WTC11 (cell line): ENCODE data around the gene RTN4RL1. TPM values are rescaled to one million over a fixed set of nuclear protein-coding genes. Genes with fewer than 3 reads are reported as not detected.

Experiments used
- ATAC-seq: fragments of 200-7000 bp; cut with Tn5 transposase; 2 replicates; pipeline ENCODE4 v1.10.0; 2021; ENCODE audit warnings: mild to moderate bottlenecking, moderate library complexity
- CTCF ChIA-PET: fragments of 300-600 bp; sonication (Branson Sonifier 250); formaldehyde crosslinking; loops from one replicate; lab custom pipeline; 2021; ENCODE audit warnings: antibody characterized with exemption; lab: Charles Lee
- POLR2A ChIA-PET: fragments of 350-600 bp; sonication (Branson Sonifier 250); formaldehyde crosslinking; loops from one replicate; lab custom pipeline; 2021; ENCODE audit warnings: antibody characterized with exemption; lab: Charles Lee
- DNase-seq: peaks from one replicate; pipeline ENCODE4 v3.0.0; 2021; ENCODE audit warnings: low spot score
- H3K27ac Mint-ChIP-seq: 2 replicates; pipeline ENCODE4 v1.8.0; 2021; ENCODE audit warnings: mixed read lengths
- H3K27me3 Mint-ChIP-seq: 2 replicates; pipeline ENCODE4 v1.8.0; 2021; ENCODE audit warnings: low read depth, mild to moderate bottlenecking, moderate library complexity, mixed read lengths
- H3K36me3 Mint-ChIP-seq: 2 replicates; pipeline ENCODE4 v1.8.0; 2021; ENCODE audit warnings: mixed read lengths
- H3K4me1 Mint-ChIP-seq: 2 replicates; pipeline ENCODE4 v1.8.0; 2022; ENCODE audit warnings: mixed read lengths
- H3K4me3 Mint-ChIP-seq: 2 replicates; pipeline ENCODE4 v1.8.0; 2021; ENCODE audit warnings: mild to moderate bottlenecking, moderate library complexity, mixed read lengths
- H3K9me3 Mint-ChIP-seq: 2 replicates; pipeline ENCODE4 v1.8.0; 2021; ENCODE audit warnings: mixed read lengths
- ARID4B ChIP-seq: sonication (generic); formaldehyde crosslinking; IDR thresholded peaks from 2 replicates; pipeline ENCODE4 v1.8.0; 2023; ENCODE audit warnings: missing genetic modification reagents, mild to moderate bottlenecking, borderline replicate concordance
- E2F4 ChIP-seq: sonication (generic); formaldehyde crosslinking; IDR thresholded peaks from 2 replicates; pipeline ENCODE4 v1.8.1; 2022; ENCODE audit warnings: low read depth, mild to moderate bottlenecking, moderate library complexity, missing genetic modification reagents, borderline replicate concordance
- ERG ChIP-seq: fragments of 250-450 bp; sonication (Bioruptor Pico); IDR thresholded peaks from 2 replicates; pipeline ENCODE4 v1.8.0; 2021; ENCODE audit warnings: mild to moderate bottlenecking
- FOXP4 ChIP-seq: sonication (generic); formaldehyde crosslinking; IDR thresholded peaks from 2 replicates; pipeline ENCODE4 v1.8.0; 2022; ENCODE audit warnings: mild to moderate bottlenecking, missing genetic modification reagents
- GRHL2 ChIP-seq: fragments of 250-450 bp; sonication (Bioruptor Pico); IDR thresholded peaks from 2 replicates; pipeline ENCODE4 v1.8.0; 2022; ENCODE audit warnings: mild to moderate bottlenecking, moderate library complexity; ENCODE audit not compliant: insufficient replicate concordance, severe bottlenecking
- IRF2 ChIP-seq: sonication (generic); formaldehyde crosslinking; IDR thresholded peaks from 2 replicates; pipeline ENCODE4 v1.8.0; 2022; ENCODE audit warnings: low read depth, missing genetic modification reagents, borderline replicate concordance
- NR1H2 ChIP-seq: sonication (generic); formaldehyde crosslinking; IDR thresholded peaks from 2 replicates; pipeline ENCODE4 v1.9.0; 2021; ENCODE audit warnings: mild to moderate bottlenecking, moderate library complexity, missing genetic modification reagents
- SMAD4 ChIP-seq: sonication (generic); formaldehyde crosslinking; IDR thresholded peaks from 2 replicates; pipeline ENCODE4 v1.8.0; 2022; ENCODE audit warnings: mild to moderate bottlenecking, missing genetic modification reagents
- SOX15 ChIP-seq: fragments of 250-450 bp; sonication (Bioruptor Pico); IDR thresholded peaks from 2 replicates; pipeline ENCODE4 v1.9.0; 2021; ENCODE audit warnings: mild to moderate bottlenecking
- TEAD1 ChIP-seq: sonication (generic); formaldehyde crosslinking; IDR thresholded peaks from 2 replicates; pipeline ENCODE4 v1.8.0; 2022; ENCODE audit warnings: mild to moderate bottlenecking, missing genetic modification reagents
- TP53 ChIP-seq: sonication (generic); formaldehyde crosslinking; IDR thresholded peaks from 2 replicates; pipeline ENCODE4 v1.8.1; 2023; ENCODE audit warnings: mild to moderate bottlenecking, missing genetic modification reagents
- USF1 ChIP-seq: sonication (generic); formaldehyde crosslinking; IDR thresholded peaks from 2 replicates; pipeline ENCODE4 v1.8.0; 2022; ENCODE audit warnings: mild to moderate bottlenecking, missing genetic modification reagents
- ZNF121 ChIP-seq: sonication (generic); formaldehyde crosslinking; IDR thresholded peaks from 2 replicates; pipeline ENCODE4 v1.8.0; 2023; ENCODE audit warnings: missing genetic modification reagents
- ZNF219 ChIP-seq: sonication (generic); formaldehyde crosslinking; IDR thresholded peaks from 2 replicates; pipeline ENCODE4 v1.8.0; 2023; ENCODE audit warnings: missing genetic modification reagents, mild to moderate bottlenecking, borderline replicate concordance
- ZNF512 ChIP-seq: sonication (generic); formaldehyde crosslinking; IDR thresholded peaks from 2 replicates; pipeline ENCODE4 v1.8.1; 2022; ENCODE audit warnings: missing genetic modification reagents, borderline replicate concordance
- ZNF532 ChIP-seq: fragments of 250-450 bp; sonication (Bioruptor Pico); IDR thresholded peaks from 2 replicates; pipeline ENCODE4 v1.9.0; 2021; ENCODE audit warnings: mild to moderate bottlenecking, borderline replicate concordance
- ZSCAN18 ChIP-seq: fragments of 250-450 bp; sonication (Bioruptor Pico); IDR thresholded peaks from 2 replicates; pipeline ENCODE4 v2.1.2; 2022; ENCODE audit warnings: mild to moderate bottlenecking, moderate library complexity
- total RNA-seq: library from RNA; stranded (reverse); gene quantifications from 3 replicates; pipeline ENCODE4 v1.2.3, GENCODE V29; 2021

Gene RTN4RL1
- total RNA-seq, 1 experiment from 2014 or later = 0.72 TPM

- ATAC-seq (no peak), DNase-seq (no peak)
- H3K36me3 Mint-ChIP-seq = peaks cover 10% of the 10 kb centered on the region
- peaks cover 4% of the 10 kb centered on the region for H3K4me1 Mint-ChIP-seq
- POLR2A ChIA-PET = no interaction called here
- H3K9me3 Mint-ChIP-seq = no peaks in the 10 kb centered on the region
- CTCF ChIA-PET = interaction anchor here (0.6 to 2.3 kb wide), 8 partner anchors 12 to 204 kb away, joined by 3 to 8 read pairs (median 4); no protein-coding TSS in a partner anchor
- peaks cover 9% of the 10 kb centered on the region for H3K27me3 Mint-ChIP-seq
- H3K4me3 Mint-ChIP-seq = peak overlapping the region; percentile 90
- no peak overlapping the region for H3K27ac Mint-ChIP-seq
- TF ChIP-seq E2F4 = no peak
- TF ChIP-seq TEAD1 (CRISPR knock-in tag) = no peak
- TF ChIP-seq IRF2 (CRISPR knock-in tag) = no peak
- no peak for TF ChIP-seq USF1 (CRISPR knock-in tag)
- no peak for TF ChIP-seq FOXP4 (CRISPR knock-in tag)
- no peak for TF ChIP-seq SOX15 (CRISPR knock-in tag)
- TF ChIP-seq GRHL2 (CRISPR knock-in tag) = no peak
- TF ChIP-seq SMAD4 (CRISPR knock-in tag) = no peak
- TF ChIP-seq ZSCAN18 (CRISPR knock-in tag) = no peak
- TF ChIP-seq ZNF121 (CRISPR knock-in tag) = no peak
- TF ChIP-seq ZNF532 (CRISPR knock-in tag) = no peak
- TF ChIP-seq ERG = no peak
- no peak for TF ChIP-seq ZNF512 (CRISPR knock-in tag)
- no peak for TF ChIP-seq ZNF219 (CRISPR knock-in tag)
- no peak for TF ChIP-seq TP53
- TF ChIP-seq NR1H2 (CRISPR knock-in tag) = no peak
- TF ChIP-seq ARID4B (CRISPR knock-in tag) = no peak
Measured at GRCh38 chr17:2040942-2041560, 15.9 kb upstream of the RTN4RL1 start.
